ENCODE measurements around the gene MCCC1. TPM values are rescaled to one million over a fixed set of nuclear protein-coding genes. Genes with fewer than 3 reads are reported as not detected.

Gene MCCC1
- total and polyA plus RNA-seq, 10 of the 15 experiments (the other 5 are each of a cell fraction or from before 2014, with no cell fraction given), result 35.0 to 71.7 (median 47.0) TPM

DNA sequence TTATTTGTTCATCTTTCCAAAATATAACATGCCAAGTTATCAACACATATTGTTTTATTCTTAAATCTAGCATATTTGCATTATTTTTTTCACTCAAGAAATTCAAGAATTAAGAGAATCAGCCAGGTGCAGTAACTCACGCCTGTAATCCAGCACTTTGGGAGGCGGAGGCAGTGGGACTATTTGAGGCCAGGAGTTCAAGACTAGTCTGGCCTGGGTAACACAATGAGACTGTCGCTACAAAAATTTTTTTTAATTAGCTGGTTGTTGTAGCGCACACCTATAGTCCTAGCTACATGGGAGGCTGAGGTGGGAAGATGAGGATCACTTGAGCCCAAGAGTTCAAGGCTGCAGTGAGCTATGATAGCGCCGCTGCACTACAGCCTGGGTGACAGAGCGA is 129.4 kb downstream of the MCCC1 start:
- no TSS peak for BruUV-seq (replicated peaks)
- H3K9ac ChIP-seq (ENCODE audit: control insufficient read depth, insufficient read depth, low read length), result no peak overlapping the region
- WGBS (ENCODE audit: insufficient coverage, insufficient replicate concordance, low lambda C conversion rate, missing lambda C conversion rate), result 85% methylated on average over 7 of the region's 7 CpGs
- FAIRE-seq, result no peak
- H3K4me2 ChIP-seq (ENCODE audit: control insufficient read depth, insufficient read depth), result no peak overlapping the region
- H3K4me3 ChIP-seq, result no peak overlapping the region
- SMC1A ChIA-PET (ENCODE audit: uncharacterized antibody, unreplicated experiment), result interaction anchor here (0.6 to 3.4 kb wide), 12 partner anchors 9 to 256 kb away, joined by 3 to 23 read pairs (median 4); no protein-coding TSS in a partner anchor
- peak overlapping the region; percentile 10; the same call in 1 of the 2 replicates for H3K27ac ChIP-seq (ENCODE audit: control insufficient read depth, insufficient read depth)
- DNase-seq (ENCODE audit: low read depth, low spot score), result no peak
- H3K36me3 ChIP-seq (ENCODE audit: control insufficient read depth in 2 of 2, insufficient read depth in 2 of 2, low read length in 1 of 2), result no peaks in the 10 kb centered on the region; a peak in 1 of 4 replicates
- CTCF ChIA-PET, result interaction anchor here (0.7 to 2.5 kb wide), 5 partner anchors 9 to 198 kb away, joined by 3 to 10 read pairs (median 4); no protein-coding TSS in a partner anchor
- no peak for ATAC-seq
- intact Hi-C loops (cut with micrococcal nuclease; ENCODE audit: unreplicated experiment) (loop anchor here (10.0 kb wide), 1 partner anchor 585 kb away; the partner anchor contains the start of gene KLHL6), in situ Hi-C loops (cut with MboI) (no loop called here)
- H3K4me1 ChIP-seq (ENCODE audit: control insufficient read depth, insufficient read depth, low read length), result peaks cover 28% of the 10 kb centered on the region
- no peaks in the 10 kb centered on the region for H4K20me1 ChIP-seq (ENCODE audit: control insufficient read depth, insufficient read depth)
- H3K79me2 ChIP-seq (ENCODE audit: control insufficient read depth, insufficient read depth, low read length), result peaks cover 67% of the 10 kb centered on the region
- H3K27me3 ChIP-seq (replicated peaks in 1 of 2; ENCODE audit: control insufficient read depth in 2 of 2, insufficient read depth in 2 of 2, low read length in 1 of 2), result no peaks in the 10 kb centered on the region
- POLR2A ChIA-PET, result interaction anchor here (1.4 kb wide), 1 partner anchor 9 kb away, joined by 5 read pairs; no protein-coding TSS in a partner anchor
- RAD21 ChIA-PET (ENCODE audit: unreplicated experiment), result interaction anchor here (1.4 to 1.6 kb wide), 2 partner anchors 129 to 412 kb away, joined by 3 to 4 read pairs; no protein-coding TSS in a partner anchor
- no peak overlapping the region for H2AFZ ChIP-seq (ENCODE audit: control insufficient read depth, low read depth, low read length)
- H3K9me3 ChIP-seq (replicated peaks; ENCODE audit: control insufficient read depth, insufficient read depth, low read length), result no peaks in the 10 kb centered on the region; the same call in 2 of the 3 replicates
- TF ChIP-seq SMAD5 (IDR thresholded peaks at IDR 0.05; ENCODE audit: low read depth), result no peak
- TF ChIP-seq, protein P1, sequence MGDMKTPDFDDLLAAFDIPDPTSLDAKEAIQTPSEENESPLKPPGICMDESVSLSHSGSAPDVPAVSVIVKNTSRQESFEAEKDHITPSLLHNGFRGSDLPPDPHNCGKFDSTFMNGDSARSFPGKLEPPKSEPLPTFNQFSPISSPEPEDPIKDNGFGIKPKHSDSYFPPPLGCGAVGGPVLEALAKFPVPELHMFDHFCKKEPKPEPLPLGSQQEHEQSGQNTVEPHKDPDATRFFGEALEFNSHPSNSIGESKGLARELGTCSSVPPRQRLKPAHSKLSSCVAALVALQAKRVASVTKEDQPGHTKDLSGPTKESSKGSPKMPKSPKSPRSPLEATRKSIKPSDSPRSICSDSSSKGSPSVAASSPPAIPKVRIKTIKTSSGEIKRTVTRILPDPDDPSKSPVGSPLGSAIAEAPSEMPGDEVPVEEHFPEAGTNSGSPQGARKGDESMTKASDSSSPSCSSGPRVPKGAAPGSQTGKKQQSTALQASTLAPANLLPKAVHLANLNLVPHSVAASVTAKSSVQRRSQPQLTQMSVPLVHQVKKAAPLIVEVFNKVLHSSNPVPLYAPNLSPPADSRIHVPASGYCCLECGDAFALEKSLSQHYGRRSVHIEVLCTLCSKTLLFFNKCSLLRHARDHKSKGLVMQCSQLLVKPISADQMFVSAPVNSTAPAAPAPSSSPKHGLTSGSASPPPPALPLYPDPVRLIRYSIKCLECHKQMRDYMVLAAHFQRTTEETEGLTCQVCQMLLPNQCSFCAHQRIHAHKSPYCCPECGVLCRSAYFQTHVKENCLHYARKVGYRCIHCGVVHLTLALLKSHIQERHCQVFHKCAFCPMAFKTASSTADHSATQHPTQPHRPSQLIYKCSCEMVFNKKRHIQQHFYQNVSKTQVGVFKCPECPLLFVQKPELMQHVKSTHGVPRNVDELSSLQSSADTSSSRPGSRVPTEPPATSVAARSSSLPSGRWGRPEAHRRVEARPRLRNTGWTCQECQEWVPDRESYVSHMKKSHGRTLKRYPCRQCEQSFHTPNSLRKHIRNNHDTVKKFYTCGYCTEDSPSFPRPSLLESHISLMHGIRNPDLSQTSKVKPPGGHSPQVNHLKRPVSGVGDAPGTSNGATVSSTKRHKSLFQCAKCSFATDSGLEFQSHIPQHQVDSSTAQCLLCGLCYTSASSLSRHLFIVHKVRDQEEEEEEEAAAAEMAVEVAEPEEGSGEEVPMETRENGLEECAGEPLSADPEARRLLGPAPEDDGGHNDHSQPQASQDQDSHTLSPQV (IDR thresholded peaks at IDR 0.05), result no peak
- TF ChIP-seq GATAD2B (conservative IDR thresholded peaks at IDR 0.05; ENCODE audit: low read depth), result no peak
- TF ChIP-seq IRF4 (IDR thresholded peaks at IDR 0.05; ENCODE audit: low read depth, low read length), result no peak
- no peak for TF ChIP-seq KLF5 (IDR thresholded peaks at IDR 0.05; ENCODE audit: partially characterized antibody)
- TF ChIP-seq, protein P2, sequence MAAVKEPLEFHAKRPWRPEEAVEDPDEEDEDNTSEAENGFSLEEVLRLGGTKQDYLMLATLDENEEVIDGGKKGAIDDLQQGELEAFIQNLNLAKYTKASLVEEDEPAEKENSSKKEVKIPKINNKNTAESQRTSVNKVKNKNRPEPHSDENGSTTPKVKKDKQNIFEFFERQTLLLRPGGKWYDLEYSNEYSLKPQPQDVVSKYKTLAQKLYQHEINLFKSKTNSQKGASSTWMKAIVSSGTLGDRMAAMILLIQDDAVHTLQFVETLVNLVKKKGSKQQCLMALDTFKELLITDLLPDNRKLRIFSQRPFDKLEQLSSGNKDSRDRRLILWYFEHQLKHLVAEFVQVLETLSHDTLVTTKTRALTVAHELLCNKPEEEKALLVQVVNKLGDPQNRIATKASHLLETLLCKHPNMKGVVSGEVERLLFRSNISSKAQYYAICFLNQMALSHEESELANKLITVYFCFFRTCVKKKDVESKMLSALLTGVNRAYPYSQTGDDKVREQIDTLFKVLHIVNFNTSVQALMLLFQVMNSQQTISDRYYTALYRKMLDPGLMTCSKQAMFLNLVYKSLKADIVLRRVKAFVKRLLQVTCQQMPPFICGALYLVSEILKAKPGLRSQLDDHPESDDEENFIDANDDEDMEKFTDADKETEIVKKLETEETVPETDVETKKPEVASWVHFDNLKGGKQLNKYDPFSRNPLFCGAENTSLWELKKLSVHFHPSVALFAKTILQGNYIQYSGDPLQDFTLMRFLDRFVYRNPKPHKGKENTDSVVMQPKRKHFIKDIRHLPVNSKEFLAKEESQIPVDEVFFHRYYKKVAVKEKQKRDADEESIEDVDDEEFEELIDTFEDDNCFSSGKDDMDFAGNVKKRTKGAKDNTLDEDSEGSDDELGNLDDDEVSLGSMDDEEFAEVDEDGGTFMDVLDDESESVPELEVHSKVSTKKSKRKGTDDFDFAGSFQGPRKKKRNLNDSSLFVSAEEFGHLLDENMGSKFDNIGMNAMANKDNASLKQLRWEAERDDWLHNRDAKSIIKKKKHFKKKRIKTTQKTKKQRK (IDR thresholded peaks at IDR 0.05; ENCODE audit: low read depth, low read length), result no peak
- TF ChIP-seq ATF2 (IDR thresholded peaks at IDR 0.05; ENCODE audit: low read length), result no peak
- no peak for TF ChIP-seq POLR2AphosphoS2 (IDR thresholded peaks at IDR 0.05; ENCODE audit: low read depth, low read length)
- no peak for TF ChIP-seq EZH2 (IDR thresholded peaks at IDR 0.05; ENCODE audit: borderline replicate concordance, control insufficient read depth, low read depth, low read length)
- TF ChIP-seq ZBTB4 (CRISPR knock-in tag; IDR thresholded peaks at IDR 0.05), result no peak
- TF ChIP-seq STAT1 (conservative IDR thresholded peaks at IDR 0.05), result no peak

Measured in GM12878 (cell line).